Measurements from ENCODE around the gene CD69. TPM values are rescaled to one million over a fixed set of nuclear protein-coding genes. Genes with fewer than 3 reads are reported as not detected.
A peak's percentile ranks its signal among the peaks of the same experiment; 100 is the strongest.
"Not testable (repeated sequence)": the region's sequence is repeated elsewhere in the genome, so short reads cannot be mapped to it uniquely, and the experiment has no call there.

CD69 gene
- total RNA-seq, 1 donor from 2014 or later = 18.4 TPM

- DNase-seq (ENCODE audit: low spot score) = no peak
Measured at GRCh38 chr12:9719790-9720189, 40.9 kb downstream of the CD69 start.

DNA sequence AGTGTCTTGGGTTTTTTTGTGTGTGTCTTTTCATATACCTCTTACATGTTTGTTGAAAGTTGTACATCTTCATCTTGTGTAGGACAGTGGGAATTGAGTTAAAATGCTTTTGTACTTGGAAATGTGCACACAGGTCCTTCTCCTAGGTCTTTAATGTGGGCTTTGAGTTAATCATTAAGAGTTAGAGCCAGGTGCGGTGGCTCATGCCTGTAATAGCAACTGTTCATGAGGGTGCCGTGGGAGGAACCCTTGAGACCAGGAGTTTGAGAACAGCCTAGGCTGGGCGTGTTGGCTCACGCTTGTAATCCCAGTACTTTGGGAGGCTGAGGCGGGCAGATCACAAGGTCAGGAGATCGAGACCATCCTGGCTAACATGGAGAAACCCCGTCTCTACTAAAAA lies 41.7 kb downstream of the CD69 start:
- DNase-seq (ENCODE audit: low spot score) = no peak

GRCh38 chr12:9717070-9717925 lies 43.4 kb downstream of the CD69 start:
- no peak for DNase-seq (ENCODE audit: low spot score)

DNA sequence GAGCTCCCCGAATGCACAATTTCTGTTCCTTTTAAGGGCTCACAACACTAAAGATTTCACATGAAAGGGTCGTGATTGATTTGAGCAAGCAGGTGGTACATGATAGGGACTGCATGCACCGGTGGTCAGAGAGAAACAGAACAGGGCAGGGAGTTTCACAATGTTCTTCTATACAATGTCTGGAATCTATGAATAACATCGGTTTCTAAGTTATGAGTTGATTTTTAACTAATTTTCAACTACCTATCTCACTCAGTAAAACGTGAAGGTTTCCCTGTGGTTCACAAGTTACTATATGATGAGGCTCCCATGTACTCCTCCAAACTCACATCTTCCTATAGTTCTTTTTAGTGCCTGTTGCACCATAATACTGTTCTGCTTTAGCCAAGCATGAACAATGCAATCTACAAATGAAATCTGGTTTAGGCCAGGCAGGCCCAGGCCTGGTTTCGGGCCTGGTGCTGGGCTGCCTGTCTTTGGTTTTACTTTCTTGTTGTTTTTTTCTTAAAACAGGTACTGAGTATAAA lies 47.6 kb downstream of the CD69 start:
- DNase-seq (ENCODE audit: low spot score) = not testable (repeated sequence)

- DNase-seq (ENCODE audit: low spot score) = no peak
Measured at GRCh38 chr12:9711664-9712063, 49.0 kb downstream of the CD69 start.

GRCh38 chr12:9710584-9711375 lies 49.9 kb downstream of the CD69 start:
- no peak for DNase-seq (ENCODE audit: low spot score)

DNA sequence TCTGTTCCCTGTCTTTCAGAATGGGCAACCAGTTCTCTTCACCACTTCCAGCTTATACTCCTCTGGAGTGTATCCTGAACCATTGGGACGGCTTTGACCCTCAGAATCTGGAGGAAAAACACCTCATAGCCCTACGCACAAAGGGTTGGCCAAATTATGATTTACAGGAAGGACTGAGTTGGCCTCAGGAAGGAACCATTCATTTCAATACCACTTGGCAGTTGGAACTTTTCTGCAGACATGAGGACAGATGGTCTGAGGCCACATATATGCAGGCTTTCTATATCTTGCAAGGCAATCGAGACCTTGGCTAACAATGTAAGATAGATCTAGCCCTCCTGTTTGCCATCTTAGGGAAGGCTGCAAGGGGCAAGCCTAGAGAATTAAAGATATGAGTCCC lies 51.8 kb downstream of the CD69 start:
- DNase-seq (ENCODE audit: low spot score) = no peak

DNA sequence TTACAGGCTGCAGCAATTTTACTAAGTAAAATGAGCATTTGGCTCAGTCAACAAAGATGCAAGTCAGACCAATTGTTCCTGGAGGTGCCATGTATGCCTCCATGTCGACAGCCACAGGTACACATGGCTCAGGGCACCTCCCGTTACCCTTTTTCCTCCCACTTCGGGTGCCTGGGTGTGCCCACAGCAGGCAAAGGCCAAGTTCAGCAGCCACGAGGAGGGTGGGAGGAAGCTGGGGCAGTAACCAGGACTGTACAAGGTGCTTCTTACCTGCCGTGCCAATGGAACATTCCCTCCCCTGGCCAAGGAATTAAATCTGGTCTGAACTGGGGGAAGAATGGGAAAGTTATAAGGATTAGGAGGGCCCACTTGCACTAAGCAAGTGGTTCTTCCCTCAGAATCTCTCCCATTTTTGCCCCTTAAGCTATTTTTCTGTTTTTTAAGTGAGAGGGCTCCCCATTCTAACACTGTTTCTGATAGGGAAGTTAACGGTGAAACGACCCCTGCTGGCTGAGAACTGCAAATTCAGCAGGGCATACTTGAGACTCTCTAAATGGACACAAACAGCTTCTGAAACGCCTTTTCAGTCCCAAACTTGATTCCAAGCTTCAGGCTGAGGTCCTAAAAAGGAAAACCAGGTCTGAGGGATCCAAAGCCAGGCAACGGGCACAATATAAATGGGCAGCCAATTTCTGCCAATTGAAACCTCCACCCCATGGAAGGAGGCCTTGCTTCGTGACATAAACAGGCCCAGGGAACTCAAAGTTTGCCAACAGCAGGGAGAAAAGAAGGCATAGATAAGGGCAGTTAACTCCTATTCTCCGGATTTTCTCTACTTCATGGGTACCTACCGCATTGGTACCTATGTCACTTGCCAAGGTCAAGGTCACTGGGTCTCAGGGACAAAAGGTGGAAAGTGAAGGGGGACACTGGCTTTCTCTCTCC lies 52.6 kb downstream of the CD69 start:
- peak; percentile 57 for DNase-seq (ENCODE audit: low spot score)

- DNase-seq (ENCODE audit: low spot score) = no peak
Measured at GRCh38 chr12:9707356-9707755, 53.3 kb downstream of the CD69 start.

DNA sequence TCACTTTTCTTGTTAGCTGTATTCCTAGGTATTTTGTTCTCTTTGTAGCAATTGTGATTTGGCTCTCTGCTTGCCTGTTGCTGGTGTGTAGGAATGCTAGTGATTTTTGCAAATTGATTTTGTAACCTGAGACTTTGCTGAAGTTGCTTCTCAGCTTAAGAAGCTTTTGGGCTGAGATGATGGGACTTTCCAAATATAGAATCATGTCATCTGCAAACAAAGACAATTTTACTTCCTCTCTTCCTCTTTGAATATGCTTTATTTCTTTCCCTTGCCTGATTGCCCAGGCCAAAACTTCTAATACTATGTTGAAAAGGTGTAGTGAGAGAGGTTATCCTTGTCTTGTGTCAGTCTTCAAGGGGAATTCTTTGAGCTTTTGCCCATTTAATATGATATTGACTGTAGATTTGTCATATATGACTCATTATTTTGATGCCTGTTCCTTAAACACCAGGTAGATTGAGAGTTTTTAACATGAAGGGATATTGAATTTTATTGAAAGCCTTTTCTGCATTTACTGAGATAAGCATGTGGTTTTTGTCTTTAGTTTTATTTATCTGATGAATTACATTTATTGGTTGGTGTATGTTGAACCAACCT lies 54.5 kb downstream of the CD69 start:
- DNase-seq (ENCODE audit: low spot score) = no peak

DNA sequence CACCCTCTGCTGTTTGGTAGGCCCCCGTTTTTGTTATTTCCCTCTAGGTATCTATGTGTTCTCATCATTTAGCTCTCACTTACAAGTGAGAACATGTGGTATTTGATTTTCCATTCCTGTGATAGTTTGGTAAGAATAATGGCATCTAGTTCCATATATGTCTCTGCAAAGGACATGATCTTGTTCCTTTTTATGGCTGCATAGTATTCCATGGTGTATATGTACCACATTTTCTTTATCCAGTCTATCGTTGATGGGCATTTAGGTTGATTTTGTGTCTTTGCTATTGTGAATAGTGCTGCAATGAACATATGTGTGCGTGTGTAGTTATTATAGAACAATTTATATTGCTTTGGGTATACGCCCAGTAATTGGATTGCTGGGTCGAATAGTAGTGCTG lies 56.1 kb downstream of the CD69 start:
- DNase-seq (ENCODE audit: low spot score) = not testable (repeated sequence)

Other genes with a start within 250 kb of the CD69 start
- gene KLRB1, start 153.0 kb downstream of the CD69 start, total RNA-seq = 6.4 TPM
- 9.0 TPM for gene CLEC2D, start 91.2 kb downstream of the CD69 start, total RNA-seq
- gene CLECL1, start 27.8 kb downstream of the CD69 start, total RNA-seq = 0.69 TPM
- not detected for gene KLRF1, start 66.6 kb upstream of the CD69 start, total RNA-seq
- gene CLEC2B, start 108.5 kb upstream of the CD69 start, total RNA-seq = 10.1 TPM
- gene KLRF2, start 120.6 kb upstream of the CD69 start, total RNA-seq = not detected
- gene CLEC2A, start 171.5 kb upstream of the CD69 start, total RNA-seq = not detected
- gene CLEC12A, start 210.5 kb upstream of the CD69 start, total RNA-seq = 3.5 TPM
- not detected for gene CLEC1B, start 238.2 kb upstream of the CD69 start, total RNA-seq
- not detected for gene CLEC12B, start 249.7 kb upstream of the CD69 start, total RNA-seq